Cardiac muscle cell (in vitro differentiated cells and primary cell): ENCODE data around the gene EPHA4. TPM values are rescaled to one million over a fixed set of nuclear protein-coding genes. Genes with fewer than 3 reads are reported as not detected.

ENCODE experiments used
- DNase-seq, 2 donors: peaks; one replicate each; pipeline versions ENCODE4 v3.0.0 to v3.0.0-alpha.2; 2010 to 2017; ENCODE audit warnings: low read depth in 1 of 2, low spot score in 1 of 2
- H3K27ac ChIP-seq: fragments of 200-600 bp; sonication (generic); 2 replicates; pipeline ENCODE4 v1.5.1; 2016
- H3K27me3 ChIP-seq: fragments of 200-600 bp; sonication (generic); 2 replicates; pipeline ENCODE4 v1.6.0; 2016; ENCODE audit warnings: control low read depth
- H3K36me3 ChIP-seq: fragments of 200-600 bp; sonication (generic); 2 replicates; pipeline ENCODE4 v1.5.1; 2016; ENCODE audit warnings: control low read depth
- H3K4me1 ChIP-seq: fragments of 200-600 bp; sonication (generic); 2 replicates; pipeline ENCODE4 v1.8.1; 2017; ENCODE audit warnings: low read depth, mild to moderate bottlenecking, mixed run types
- H3K4me3 ChIP-seq: fragments of 200-600 bp; sonication (generic); 2 replicates; pipeline ENCODE4 v1.5.1; 2016; ENCODE audit warnings: mild to moderate bottlenecking
- H3K9me3 ChIP-seq: fragments of 200-600 bp; sonication (generic); 2 replicates; pipeline ENCODE4 v1.5.1; 2017; ENCODE audit warnings: low read depth, mild to moderate bottlenecking, control low read depth
- CTCF ChIP-seq: IDR thresholded peaks from 2 replicates; pipeline ENCODE4 v1.5.1; 2012; ENCODE audit warnings: low read depth, mild to moderate bottlenecking, low read length
- polyA plus RNA-seq: library from polyadenylated mRNA; unstranded; fragments of >200 nt; fragmentation: Nextera tagmentation; extraction: Ambion mirVana; gene quantifications from 2 replicates; pipeline ENCODE4 v1.2.1, GENCODE V29; 2016
- total RNA-seq: library from RNA; depleted of rRNA; stranded (reverse); fragments of >200 nt; gene quantifications from 2 replicates; pipeline ENCODE4 v1.2.3, GENCODE V29; 2016

EPHA4 gene
- total and polyA plus RNA-seq, 2 experiments from 2014 or later: 21.2 to 70.2 TPM

DNA sequence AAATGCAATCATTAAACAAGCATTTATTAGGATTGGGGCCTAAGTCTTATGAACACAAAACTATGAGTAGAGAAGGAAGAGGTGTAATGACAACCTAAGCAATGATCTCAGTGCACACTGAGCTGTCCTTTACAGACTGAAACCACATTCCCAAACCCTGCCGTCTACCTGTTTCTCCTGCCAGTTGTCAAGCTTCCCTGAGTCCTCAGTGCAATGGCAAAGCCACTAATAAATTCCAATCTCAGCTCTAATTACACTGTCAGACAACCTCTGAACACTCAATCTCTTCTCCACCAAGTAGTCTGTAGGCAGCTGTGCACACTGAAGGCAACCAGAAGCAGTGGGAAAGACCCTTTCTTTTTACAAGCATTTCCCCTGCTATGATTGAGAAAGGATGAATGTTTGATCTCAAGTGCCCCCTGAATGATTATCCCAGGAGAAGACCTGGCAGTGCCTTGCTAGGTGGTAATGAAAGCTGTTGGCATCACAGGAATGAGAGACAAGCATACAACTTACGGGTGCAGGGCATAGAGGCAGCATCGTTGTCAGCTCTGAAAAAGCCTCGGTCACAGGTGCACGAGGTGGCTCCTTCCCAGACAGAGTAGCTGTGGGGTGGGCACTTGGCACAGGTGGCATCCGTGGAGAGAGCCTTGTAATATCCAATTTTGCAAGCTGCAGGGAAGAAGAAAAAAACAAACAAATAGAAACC is 71.4 kb downstream of the EPHA4 start:
- H3K9me3 ChIP-seq: no peaks in the 10 kb centered on the region
- no peaks in the 10 kb centered on the region for H3K36me3 ChIP-seq
- peaks cover 29% of the 10 kb centered on the region for H3K4me1 ChIP-seq
- no peak overlapping the region for H3K4me3 ChIP-seq
- no peaks in the 10 kb centered on the region for H3K27me3 ChIP-seq
- DNase-seq: peak in 1 of 2 donors; percentile 14
- no peak for TF ChIP-seq CTCF
- H3K27ac ChIP-seq: no peak overlapping the region

GRCh38 chr2:221495731-221496130 is 76.4 kb downstream of the EPHA4 start:
- no peak overlapping the region for H3K4me3 ChIP-seq

DNA sequence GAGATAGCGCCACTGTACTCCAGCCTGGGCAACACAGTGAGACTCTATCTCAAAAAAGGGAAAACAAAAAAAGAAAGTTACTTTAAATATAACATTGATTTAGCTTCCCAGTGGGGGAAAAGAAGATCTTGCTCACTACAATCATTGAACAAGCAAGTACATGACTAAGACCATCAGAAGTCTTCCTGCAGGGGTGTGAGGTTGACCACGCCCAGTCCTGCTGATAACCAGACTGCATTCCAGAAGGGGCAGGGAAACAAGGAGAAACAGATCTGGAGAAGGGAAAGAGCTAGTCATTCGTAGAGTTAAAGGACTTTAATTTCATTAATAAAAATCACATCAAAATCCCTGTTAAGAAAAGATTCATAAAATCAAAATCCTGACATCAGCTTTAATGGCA is 77.5 kb downstream of the EPHA4 start:
- no peaks in the 10 kb centered on the region for H3K36me3 ChIP-seq
- peak in 1 of 2 donors; percentile 37 for DNase-seq
- H3K4me3 ChIP-seq: no peak overlapping the region
- H3K9me3 ChIP-seq: no peaks in the 10 kb centered on the region
- no peaks in the 10 kb centered on the region for H3K4me1 ChIP-seq
- no peaks in the 10 kb centered on the region for H3K27me3 ChIP-seq
- no peak for TF ChIP-seq CTCF
- H3K27ac ChIP-seq: no peak overlapping the region

More at GRCh38 chr2:221495731-221496130, 76.4 kb downstream of the EPHA4 start:
- peaks cover under 1% of the 10 kb centered on the region for H3K4me1 ChIP-seq
- no peaks in the 10 kb centered on the region for H3K9me3 ChIP-seq
- DNase-seq: no peak
- H3K27me3 ChIP-seq: no peaks in the 10 kb centered on the region
- H3K36me3 ChIP-seq: no peaks in the 10 kb centered on the region
- no peak overlapping the region for H3K27ac ChIP-seq
- TF ChIP-seq CTCF: no peak

GRCh38 chr2:221493391-221493790 is 78.7 kb downstream of the EPHA4 start:
- Histone ChIP-seq H3K4me1 (no peaks in the 10 kb centered on the region), H3K36me3 (no peaks in the 10 kb centered on the region), H3K27ac (no peak overlapping the region), H3K9me3 (no peaks in the 10 kb centered on the region), H3K4me3 (no peak overlapping the region), H3K27me3 (no peaks in the 10 kb centered on the region)
- no peak for TF ChIP-seq CTCF
- no peak for DNase-seq

- H3K4me1 ChIP-seq: no peaks in the 10 kb centered on the region
- H3K27me3 ChIP-seq: no peaks in the 10 kb centered on the region
- no peak overlapping the region for H3K27ac ChIP-seq
- TF ChIP-seq CTCF: no peak
- H3K9me3 ChIP-seq: no peaks in the 10 kb centered on the region
- DNase-seq: peak in 1 of 2 donors; percentile 38
- no peak overlapping the region for H3K4me3 ChIP-seq
- no peaks in the 10 kb centered on the region for H3K36me3 ChIP-seq
Measured at GRCh38 chr2:221492636-221493035, 79.5 kb downstream of the EPHA4 start.
